Measurements from ENCODE around the gene FAP.

The FAP gene

DNA sequence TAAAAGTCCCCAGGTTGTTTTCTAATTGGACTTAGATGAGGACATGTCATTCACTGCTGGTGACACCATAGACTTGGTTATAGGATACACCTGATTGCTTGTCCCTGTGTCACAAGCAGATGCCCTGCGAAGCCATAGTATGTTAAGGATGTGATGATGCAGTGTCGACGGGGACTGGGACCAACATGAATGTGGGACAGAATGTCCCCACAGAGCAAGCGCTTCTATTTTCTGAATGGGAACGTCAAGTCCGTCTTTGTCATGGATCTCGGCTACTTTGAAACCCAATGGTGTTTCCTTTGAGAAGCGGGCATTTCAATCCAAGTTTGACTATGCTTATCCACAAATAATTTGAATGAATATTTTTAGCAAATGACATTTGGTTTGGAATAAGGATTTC lies 93.3 kb downstream of the FAP start:
- TF ChIP-seq, protein P1, sequence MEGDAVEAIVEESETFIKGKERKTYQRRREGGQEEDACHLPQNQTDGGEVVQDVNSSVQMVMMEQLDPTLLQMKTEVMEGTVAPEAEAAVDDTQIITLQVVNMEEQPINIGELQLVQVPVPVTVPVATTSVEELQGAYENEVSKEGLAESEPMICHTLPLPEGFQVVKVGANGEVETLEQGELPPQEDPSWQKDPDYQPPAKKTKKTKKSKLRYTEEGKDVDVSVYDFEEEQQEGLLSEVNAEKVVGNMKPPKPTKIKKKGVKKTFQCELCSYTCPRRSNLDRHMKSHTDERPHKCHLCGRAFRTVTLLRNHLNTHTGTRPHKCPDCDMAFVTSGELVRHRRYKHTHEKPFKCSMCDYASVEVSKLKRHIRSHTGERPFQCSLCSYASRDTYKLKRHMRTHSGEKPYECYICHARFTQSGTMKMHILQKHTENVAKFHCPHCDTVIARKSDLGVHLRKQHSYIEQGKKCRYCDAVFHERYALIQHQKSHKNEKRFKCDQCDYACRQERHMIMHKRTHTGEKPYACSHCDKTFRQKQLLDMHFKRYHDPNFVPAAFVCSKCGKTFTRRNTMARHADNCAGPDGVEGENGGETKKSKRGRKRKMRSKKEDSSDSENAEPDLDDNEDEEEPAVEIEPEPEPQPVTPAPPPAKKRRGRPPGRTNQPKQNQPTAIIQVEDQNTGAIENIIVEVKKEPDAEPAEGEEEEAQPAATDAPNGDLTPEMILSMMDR (conservative IDR thresholded peaks at IDR 0.05; ENCODE audit: low read depth, low read length): no peak
- H3K4me3 ChIP-seq (ENCODE audit: low read depth, low read length): no peak overlapping the region
- no peak for DNase-seq (ENCODE audit: low read depth)

DNA sequence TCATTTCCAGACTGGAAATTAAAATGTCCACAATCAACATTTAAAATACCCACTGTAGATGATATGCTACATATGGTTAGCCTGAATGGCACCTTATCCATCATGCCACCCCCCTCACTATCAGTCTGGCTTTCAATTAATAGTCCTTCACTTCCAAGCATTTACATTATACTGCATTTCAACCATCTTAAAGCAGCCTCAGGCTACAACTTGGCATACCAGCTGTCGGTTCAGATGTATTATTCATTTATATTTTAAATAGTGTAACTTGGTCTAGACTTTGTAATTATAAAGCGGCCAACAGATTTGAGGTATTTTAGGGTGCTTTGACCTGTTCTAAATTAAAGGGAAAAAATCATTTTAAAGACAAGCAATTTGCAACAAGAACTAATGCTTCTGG lies 93.8 kb downstream of the FAP start:
- no peak for DNase-seq (ENCODE audit: low read depth)
- TF ChIP-seq, protein P1 (conservative IDR thresholded peaks at IDR 0.05; ENCODE audit: low read depth, low read length): no peak
- no peak overlapping the region for H3K4me3 ChIP-seq (ENCODE audit: low read depth, low read length)

DNA sequence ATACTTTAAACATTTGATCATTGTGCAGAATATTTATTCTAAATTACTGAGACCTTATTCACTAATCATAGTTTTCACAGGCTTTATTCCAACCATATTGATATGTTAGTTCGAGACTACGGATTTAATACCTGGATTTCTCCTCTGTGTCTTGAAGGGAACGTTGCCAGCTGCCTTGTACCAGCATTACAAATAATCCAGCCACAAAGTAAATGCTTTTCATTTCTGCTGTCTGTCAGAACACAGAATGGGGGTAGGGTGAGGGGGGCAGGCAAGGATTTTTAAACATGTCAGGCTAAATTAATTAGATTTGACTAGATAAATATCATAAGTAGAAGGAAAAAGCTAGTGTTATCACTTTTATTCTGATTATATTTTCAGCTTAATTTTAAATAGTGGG lies 94.3 kb downstream of the FAP start:
- no peak overlapping the region for H3K4me3 ChIP-seq (ENCODE audit: low read depth, low read length)
- TF ChIP-seq, protein P1 (conservative IDR thresholded peaks at IDR 0.05; ENCODE audit: low read depth, low read length): no peak
- DNase-seq (ENCODE audit: low read depth): no peak

DNA sequence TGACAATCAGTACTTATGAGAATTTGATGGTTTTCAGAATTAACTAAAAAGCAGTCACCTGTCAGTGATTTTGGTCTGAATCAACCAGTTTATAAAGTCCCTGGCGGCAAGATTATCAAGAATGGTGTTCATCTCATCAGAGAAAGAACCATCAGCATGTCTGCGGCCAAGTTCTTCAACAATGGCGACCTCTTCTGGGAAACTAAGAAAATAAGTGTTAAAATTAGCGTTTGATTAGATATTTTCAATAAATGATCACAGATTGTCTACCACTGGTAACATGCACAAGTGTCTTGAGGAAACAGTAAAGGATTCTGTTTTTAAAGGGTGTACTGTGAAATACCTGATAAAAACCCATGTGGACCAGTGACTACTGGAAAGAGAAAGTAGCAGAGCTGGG lies 99.3 kb downstream of the FAP start:
- H3K4me3 ChIP-seq (ENCODE audit: low read depth, low read length): no peak overlapping the region
- no peak for DNase-seq (ENCODE audit: low read depth)
- TF ChIP-seq, protein P1 (conservative IDR thresholded peaks at IDR 0.05; ENCODE audit: low read depth, low read length): no peak

DNA sequence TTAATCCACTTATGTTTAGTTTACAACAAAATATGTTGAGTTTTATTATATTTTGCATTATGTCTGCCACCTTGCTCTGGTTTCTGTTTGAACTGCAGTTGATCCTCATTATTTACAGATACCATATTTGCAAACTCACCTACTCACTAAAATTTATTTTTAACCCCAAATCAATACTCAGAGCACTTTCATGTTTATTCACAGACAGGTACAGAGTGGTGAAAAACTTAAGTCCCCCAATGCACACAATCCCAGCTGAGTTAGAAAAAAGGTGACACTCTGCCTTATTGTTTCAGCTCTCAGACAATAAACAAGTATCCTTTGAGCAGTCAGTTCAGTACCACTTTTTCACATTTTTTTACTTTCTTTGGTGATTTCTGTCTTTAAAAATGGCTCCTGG lies 104.9 kb downstream of the FAP start:
- no peak for DNase-seq (ENCODE audit: low read depth)
- H3K4me3 ChIP-seq (ENCODE audit: low read depth, low read length): no peak overlapping the region
- TF ChIP-seq, protein P1 (conservative IDR thresholded peaks at IDR 0.05; ENCODE audit: low read depth, low read length): no peak

DNA sequence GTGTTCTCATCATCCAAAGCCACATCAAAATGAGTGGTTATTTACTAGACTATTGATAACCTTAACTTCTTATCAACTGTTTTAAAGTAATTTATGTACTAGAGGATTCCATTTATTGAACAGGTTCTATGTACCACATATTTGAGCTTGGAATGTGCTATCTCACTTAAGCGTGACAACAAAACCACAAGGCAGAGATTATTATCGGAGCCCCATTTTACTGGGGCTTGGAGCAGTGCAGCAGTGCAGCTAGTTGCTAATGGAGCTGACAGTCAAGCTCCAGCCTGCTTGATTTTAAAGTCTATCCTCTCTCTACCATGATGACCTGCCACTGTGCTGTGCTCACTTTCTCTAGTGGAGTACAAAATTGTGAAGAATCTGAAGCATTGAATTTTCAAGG lies 115.8 kb downstream of the FAP start:
- TF ChIP-seq, protein P1 (conservative IDR thresholded peaks at IDR 0.05; ENCODE audit: low read depth, low read length): no peak
- no peak overlapping the region for H3K4me3 ChIP-seq (ENCODE audit: low read depth, low read length)
- no peak for DNase-seq (ENCODE audit: low read depth)

DNA sequence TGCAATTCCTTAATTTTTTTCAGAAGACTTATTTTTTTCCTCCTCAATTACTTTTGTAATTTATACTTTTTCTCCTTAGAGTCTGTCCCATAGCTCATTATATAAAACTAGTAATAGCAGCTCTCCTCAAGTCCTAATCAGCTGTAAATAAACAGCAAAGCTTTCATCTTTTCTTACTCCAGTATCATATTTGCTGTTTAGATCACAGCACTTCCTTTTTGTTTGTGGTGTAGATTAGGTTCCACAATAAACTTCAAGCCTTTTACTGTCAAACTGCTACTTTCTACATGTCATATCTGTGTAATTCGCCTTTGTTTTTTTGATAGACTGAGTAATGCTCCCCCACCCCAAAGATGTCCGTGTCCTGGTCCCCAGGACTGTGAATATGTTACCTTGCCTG lies 116.7 kb downstream of the FAP start:
- no peak for DNase-seq (ENCODE audit: low read depth)
- TF ChIP-seq, protein P1 (conservative IDR thresholded peaks at IDR 0.05; ENCODE audit: low read depth, low read length): no peak

More for the DNA sequence above, 116.7 kb downstream of the FAP start:
- no peak overlapping the region for H3K4me3 ChIP-seq (ENCODE audit: low read depth, low read length)

Measured in choroid plexus epithelial cell (primary cell).